ENCODE measurements around the gene CCSER2.

CCSER2 gene

GRCh38 chr10:84360637-84361365 is 32.4 kb downstream of the CCSER2 start:
- Histone ChIP-seq H3K9me3 (ENCODE audit: low read depth, low read length) (no peaks in the 10 kb centered on the region), H3K36me3 (ENCODE audit: insufficient read depth, low read length) (no peaks in the 10 kb centered on the region), H3K9ac (ENCODE audit: insufficient read length) (no peak overlapping the region), H3K4me3 (no peak overlapping the region), H3K27ac (no peak overlapping the region)
- TF ChIP-seq POLR2AphosphoS5 (IDR thresholded peaks at IDR 0.05; ENCODE audit: borderline replicate concordance, low read depth, low read length), result no peak
- TF ChIP-seq FOXP2 (optimal IDR thresholded peaks at IDR 0.05; ENCODE audit: control extremely low read depth, extremely low read length, insufficient read depth), result no peak
- no peak for DNase-seq (ENCODE audit: low read depth, low spot score)

- TF ChIP-seq FOXP2 (optimal IDR thresholded peaks at IDR 0.05; ENCODE audit: control extremely low read depth, extremely low read length, insufficient read depth), result no peak
- TF ChIP-seq EZH2 (IDR thresholded peaks at IDR 0.05), result no peak
- TF ChIP-seq POLR2AphosphoS5 (IDR thresholded peaks at IDR 0.05; ENCODE audit: borderline replicate concordance, low read depth, low read length), result no peak
- no peaks in the 10 kb centered on the region for H3K9me3 ChIP-seq (ENCODE audit: low read depth, low read length)
- H3K4me3 ChIP-seq, result no peak overlapping the region
- H3K36me3 ChIP-seq (ENCODE audit: insufficient read depth, low read length), result no peaks in the 10 kb centered on the region
- H3K27ac ChIP-seq, result no peak overlapping the region
- DNase-seq (ENCODE audit: low read depth, low spot score), result no peak
- H3K9ac ChIP-seq (ENCODE audit: insufficient read length), result no peak overlapping the region
Observed at GRCh38 chr10:84365335-84365881, 37.0 kb downstream of the CCSER2 start.

- TF ChIP-seq EZH2 (IDR thresholded peaks at IDR 0.05) (no peak), FOXP2 (optimal IDR thresholded peaks at IDR 0.05; ENCODE audit: control extremely low read depth, extremely low read length, insufficient read depth) (no peak), POLR2AphosphoS5 (IDR thresholded peaks at IDR 0.05; ENCODE audit: borderline replicate concordance, low read depth, low read length) (no peak)
- Histone ChIP-seq H3K4me3 (no peak overlapping the region), H3K9me3 (ENCODE audit: low read depth, low read length) (no peaks in the 10 kb centered on the region), H3K9ac (ENCODE audit: insufficient read length) (no peak overlapping the region), H3K36me3 (ENCODE audit: insufficient read depth, low read length) (no peaks in the 10 kb centered on the region), H3K27ac (no peak overlapping the region)
- DNase-seq (ENCODE audit: low read depth, low spot score), result no peak
Observed at GRCh38 chr10:84366041-84366440, 37.7 kb downstream of the CCSER2 start.

- no peak overlapping the region for H3K4me3 ChIP-seq
- no peak for TF ChIP-seq POLR2AphosphoS5 (IDR thresholded peaks at IDR 0.05; ENCODE audit: borderline replicate concordance, low read depth, low read length)
- no peak for TF ChIP-seq FOXP2 (optimal IDR thresholded peaks at IDR 0.05; ENCODE audit: control extremely low read depth, extremely low read length, insufficient read depth)
- TF ChIP-seq EZH2 (IDR thresholded peaks at IDR 0.05), result no peak
- no peak for DNase-seq (ENCODE audit: low read depth, low spot score)
- no peaks in the 10 kb centered on the region for H3K9me3 ChIP-seq (ENCODE audit: low read depth, low read length)
- H3K9ac ChIP-seq (ENCODE audit: insufficient read length), result no peak overlapping the region
- no peaks in the 10 kb centered on the region for H3K36me3 ChIP-seq (ENCODE audit: insufficient read depth, low read length)
- no peak overlapping the region for H3K27ac ChIP-seq
Observed at GRCh38 chr10:84367256-84367655, 38.9 kb downstream of the CCSER2 start.

GRCh38 chr10:84368828-84369227 is 40.4 kb downstream of the CCSER2 start:
- no peak for DNase-seq (ENCODE audit: low read depth, low spot score)
- Histone ChIP-seq H3K27ac (no peak overlapping the region), H3K36me3 (ENCODE audit: insufficient read depth, low read length) (no peaks in the 10 kb centered on the region), H3K9me3 (ENCODE audit: low read depth, low read length) (no peaks in the 10 kb centered on the region), H3K4me3 (no peak overlapping the region), H3K9ac (ENCODE audit: insufficient read length) (no peak overlapping the region)
- TF ChIP-seq POLR2AphosphoS5 (IDR thresholded peaks at IDR 0.05; ENCODE audit: borderline replicate concordance, low read depth, low read length), result no peak
- TF ChIP-seq FOXP2 (optimal IDR thresholded peaks at IDR 0.05; ENCODE audit: control extremely low read depth, extremely low read length, insufficient read depth), result no peak
- TF ChIP-seq EZH2 (IDR thresholded peaks at IDR 0.05), result no peak

GRCh38 chr10:84370283-84370682 is 41.9 kb downstream of the CCSER2 start:
- Histone ChIP-seq H3K4me3 (no peak overlapping the region), H3K9ac (ENCODE audit: insufficient read length) (no peak overlapping the region), H3K36me3 (ENCODE audit: insufficient read depth, low read length) (no peaks in the 10 kb centered on the region), H3K27ac (no peak overlapping the region), H3K9me3 (ENCODE audit: low read depth, low read length) (no peaks in the 10 kb centered on the region)
- TF ChIP-seq POLR2AphosphoS5 (IDR thresholded peaks at IDR 0.05; ENCODE audit: borderline replicate concordance, low read depth, low read length), result no peak
- TF ChIP-seq FOXP2 (optimal IDR thresholded peaks at IDR 0.05; ENCODE audit: control extremely low read depth, extremely low read length, insufficient read depth), result no peak
- DNase-seq (ENCODE audit: low read depth, low spot score), result no peak

GRCh38 chr10:84371944-84372343 is 43.6 kb downstream of the CCSER2 start:
- Histone ChIP-seq H3K36me3 (ENCODE audit: insufficient read depth, low read length) (no peaks in the 10 kb centered on the region), H3K9ac (ENCODE audit: insufficient read length) (no peak overlapping the region), H3K4me3 (no peak overlapping the region), H3K9me3 (ENCODE audit: low read depth, low read length) (no peaks in the 10 kb centered on the region), H3K27ac (no peak overlapping the region)
- TF ChIP-seq FOXP2 (optimal IDR thresholded peaks at IDR 0.05; ENCODE audit: control extremely low read depth, extremely low read length, insufficient read depth), result no peak
- no peak for TF ChIP-seq EZH2 (IDR thresholded peaks at IDR 0.05)
- TF ChIP-seq POLR2AphosphoS5 (IDR thresholded peaks at IDR 0.05; ENCODE audit: borderline replicate concordance, low read depth, low read length), result no peak
- DNase-seq (ENCODE audit: low read depth, low spot score), result no peak

- Histone ChIP-seq H3K9ac (ENCODE audit: insufficient read length) (no peak overlapping the region), H3K9me3 (ENCODE audit: low read depth, low read length) (no peaks in the 10 kb centered on the region), H3K4me3 (no peak overlapping the region), H3K27ac (no peak overlapping the region), H3K36me3 (ENCODE audit: insufficient read depth, low read length) (no peaks in the 10 kb centered on the region)
- no peak for DNase-seq (ENCODE audit: low read depth, low spot score)
- TF ChIP-seq FOXP2 (optimal IDR thresholded peaks at IDR 0.05; ENCODE audit: control extremely low read depth, extremely low read length, insufficient read depth) (no peak), EZH2 (IDR thresholded peaks at IDR 0.05) (no peak), POLR2AphosphoS5 (IDR thresholded peaks at IDR 0.05; ENCODE audit: borderline replicate concordance, low read depth, low read length) (no peak)
Observed at GRCh38 chr10:84373000-84373399, 44.6 kb downstream of the CCSER2 start.

Data from SK-N-MC (cell line).